GM18870 (cell line): ENCODE results near the gene ANKDD1A.

ENCODE experiments used
- ATAC-seq: cut with Tn5 transposase; IDR thresholded peaks from one replicate; pipeline ENCODE4 v1.9.1; 2021; ENCODE audit warnings: moderate library complexity; ENCODE audit not compliant: unreplicated experiment

Gene ANKDD1A

DNA sequence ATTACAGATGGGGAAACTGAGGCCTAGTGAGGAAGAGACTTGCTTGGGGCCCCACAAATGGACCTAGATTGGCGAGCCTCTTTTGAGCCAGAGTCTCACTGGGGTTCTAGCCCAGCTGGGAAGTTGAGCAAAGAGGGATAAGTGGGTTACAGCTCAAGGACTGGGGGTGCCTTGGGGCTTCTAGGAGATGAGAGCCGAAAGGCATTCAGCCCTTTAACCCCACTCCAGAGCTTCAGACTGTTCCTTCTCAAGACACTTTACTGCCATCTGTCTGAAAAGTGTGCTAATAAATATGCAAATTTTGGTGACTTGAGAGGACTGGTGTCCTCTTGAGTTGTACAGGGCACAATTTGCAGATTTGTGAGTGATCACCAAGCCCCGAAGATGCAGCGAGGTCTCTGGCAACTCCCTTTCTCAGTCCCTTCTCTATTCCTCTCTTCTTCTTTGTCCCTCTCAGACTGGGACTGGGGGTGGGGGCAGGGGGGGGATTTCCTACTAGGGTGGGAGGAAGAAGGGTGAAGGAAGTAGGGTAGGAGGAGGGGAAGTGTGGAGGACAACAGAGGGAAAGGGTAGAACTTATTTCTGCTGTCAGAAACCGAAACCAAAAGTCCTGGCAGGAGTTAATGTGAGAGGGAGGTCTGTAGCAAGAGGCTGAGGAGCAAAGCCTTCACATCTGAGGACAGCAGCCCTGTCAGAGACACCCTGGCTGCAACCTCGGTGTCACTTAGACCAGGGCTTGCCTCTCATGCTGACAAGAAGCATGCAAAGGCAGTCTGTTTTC lies 16.2 kb upstream of the ANKDD1A start:
- ATAC-seq, result no peak

DNA sequence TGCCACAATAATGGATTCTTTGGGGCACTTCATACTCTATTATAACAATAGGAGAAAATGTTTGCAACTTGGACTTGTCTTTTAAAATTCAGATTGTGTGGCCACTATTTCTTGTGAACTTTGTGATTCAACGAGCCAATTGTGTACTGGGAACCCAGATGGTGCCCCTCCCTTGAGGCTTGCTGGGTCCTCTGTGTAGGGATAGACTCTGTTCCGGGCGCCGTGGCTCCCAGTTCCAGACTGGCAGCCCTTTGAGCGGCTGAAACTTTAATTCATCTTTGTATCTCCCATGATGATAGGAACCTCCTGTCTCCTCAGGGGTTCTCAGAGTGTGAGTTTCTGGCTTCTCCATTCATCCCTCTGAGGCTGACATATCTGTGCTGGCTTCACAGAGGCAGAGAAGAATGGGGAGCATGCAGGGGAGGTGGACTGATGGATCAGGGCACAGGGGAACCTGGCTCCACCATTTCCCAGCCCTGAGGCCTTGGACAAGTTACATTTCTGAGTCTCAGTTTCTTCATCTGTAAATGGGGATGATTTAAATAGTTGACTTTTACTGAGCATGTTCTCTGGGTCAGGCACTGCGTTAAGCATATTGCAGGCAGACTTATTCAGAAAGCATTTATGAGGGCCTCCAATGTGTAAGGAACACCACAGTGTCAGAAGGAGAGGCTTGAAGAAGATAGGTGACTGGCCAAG lies 15.2 kb upstream of the ANKDD1A start:
- no peak for ATAC-seq

DNA sequence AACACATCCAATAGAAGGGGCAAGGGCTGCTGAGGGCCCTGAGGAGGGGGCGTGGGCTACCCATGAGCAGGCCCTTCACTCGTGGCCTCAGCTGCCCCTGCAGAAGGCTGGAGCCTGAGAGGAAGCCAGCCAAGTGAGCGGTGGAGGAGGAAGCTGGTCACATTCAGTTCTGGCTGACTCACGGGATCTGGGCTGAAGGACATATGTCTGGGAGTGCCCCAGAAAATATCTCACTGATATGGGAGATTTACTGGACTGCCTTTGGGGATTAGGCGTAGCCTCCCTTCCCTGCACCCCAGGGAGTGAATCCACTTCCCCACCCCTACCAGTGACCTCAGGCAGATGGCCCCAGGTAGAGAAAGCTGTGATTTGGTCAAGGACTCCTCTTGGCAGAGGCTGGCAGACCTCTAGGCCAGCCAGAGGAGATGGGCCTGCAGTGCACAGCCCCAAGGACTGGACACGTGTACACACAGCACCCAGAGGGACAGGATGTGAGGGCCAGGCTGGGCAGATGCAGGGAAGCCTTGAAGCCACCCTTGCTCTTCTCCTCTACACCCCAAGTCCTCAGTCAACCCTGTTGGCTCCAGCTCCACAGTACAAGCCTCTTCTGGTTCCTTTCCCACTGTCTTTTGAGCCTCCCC lies 14.2 kb upstream of the ANKDD1A start:
- no peak for ATAC-seq

DNA sequence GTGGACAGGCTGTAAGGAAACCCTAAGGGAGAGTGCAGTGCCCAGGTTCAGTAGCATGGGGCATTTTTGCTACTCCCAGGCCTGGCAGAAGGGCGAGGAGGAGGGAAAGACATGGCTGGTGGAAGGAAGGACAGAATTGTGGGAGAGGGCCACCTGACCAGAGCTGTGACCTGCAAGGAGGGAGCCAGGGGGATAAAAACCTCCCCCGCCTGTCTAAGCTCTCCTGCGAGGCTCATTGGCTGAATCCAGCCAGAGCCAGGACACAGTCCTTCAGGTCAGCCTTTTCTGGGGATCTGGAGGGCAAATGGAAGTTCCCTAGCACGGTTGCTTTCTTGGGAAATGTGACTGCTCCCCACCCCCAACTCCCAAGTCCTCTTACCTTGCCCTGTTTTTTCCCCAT lies 13.3 kb upstream of the ANKDD1A start:
- no peak for ATAC-seq

DNA sequence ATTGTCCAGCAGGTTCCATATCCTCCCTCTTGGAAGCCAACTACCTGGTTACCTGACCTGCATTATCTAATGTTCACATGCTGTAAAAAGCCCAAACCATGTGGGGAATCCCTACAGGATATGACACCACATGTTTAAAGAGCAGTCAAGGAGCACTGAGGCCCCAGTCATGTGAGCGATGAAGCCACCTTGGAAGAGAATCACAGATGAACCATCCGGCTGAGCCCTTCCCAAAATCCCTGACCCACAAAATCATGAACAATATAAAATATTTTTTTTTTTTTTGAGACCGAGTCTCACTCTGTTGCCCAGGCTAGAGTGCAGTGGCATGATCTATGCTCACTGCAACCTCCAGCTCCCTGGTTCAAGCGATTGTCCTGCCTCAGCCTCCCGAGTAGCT lies 10.6 kb upstream of the ANKDD1A start:
- no peak for ATAC-seq

DNA sequence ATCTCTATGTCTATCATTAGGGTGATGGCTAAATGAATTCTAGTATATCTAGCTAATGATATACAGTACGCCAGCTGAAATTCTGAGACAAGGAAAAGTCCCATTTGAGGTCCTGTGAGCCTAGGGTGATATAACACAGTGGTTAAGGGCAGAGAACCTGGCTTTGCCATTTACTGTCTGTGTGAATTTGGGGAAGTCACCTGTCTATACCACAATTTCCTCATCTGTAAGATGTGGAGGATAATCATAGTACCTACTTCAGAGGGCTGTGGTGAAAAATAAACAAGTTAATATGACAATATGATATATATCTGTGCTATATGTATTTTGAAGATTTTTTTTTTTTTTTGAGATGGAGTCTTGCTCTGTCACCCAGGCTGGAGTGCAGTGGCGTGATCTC lies 9.8 kb upstream of the ANKDD1A start:
- no peak for ATAC-seq

DNA sequence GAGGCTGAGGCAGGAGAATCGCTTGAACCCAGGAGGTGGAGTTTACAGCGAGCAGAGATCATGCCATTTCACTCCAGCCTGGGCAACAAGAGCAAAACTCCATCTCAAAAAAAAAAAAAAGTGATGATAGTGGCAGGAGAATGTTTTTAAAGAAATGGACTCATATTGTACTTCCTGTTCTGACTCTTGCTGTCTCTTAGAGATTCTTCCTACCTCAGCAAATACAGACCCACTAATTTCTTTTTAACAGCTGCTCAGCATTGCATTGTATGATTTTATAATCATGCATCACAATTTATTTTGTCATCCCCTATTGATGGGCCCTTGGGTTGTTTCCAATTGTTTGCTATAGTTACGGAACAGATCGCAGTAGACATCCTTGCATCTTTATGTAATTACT lies 8.8 kb upstream of the ANKDD1A start:
- ATAC-seq, result no peak

DNA sequence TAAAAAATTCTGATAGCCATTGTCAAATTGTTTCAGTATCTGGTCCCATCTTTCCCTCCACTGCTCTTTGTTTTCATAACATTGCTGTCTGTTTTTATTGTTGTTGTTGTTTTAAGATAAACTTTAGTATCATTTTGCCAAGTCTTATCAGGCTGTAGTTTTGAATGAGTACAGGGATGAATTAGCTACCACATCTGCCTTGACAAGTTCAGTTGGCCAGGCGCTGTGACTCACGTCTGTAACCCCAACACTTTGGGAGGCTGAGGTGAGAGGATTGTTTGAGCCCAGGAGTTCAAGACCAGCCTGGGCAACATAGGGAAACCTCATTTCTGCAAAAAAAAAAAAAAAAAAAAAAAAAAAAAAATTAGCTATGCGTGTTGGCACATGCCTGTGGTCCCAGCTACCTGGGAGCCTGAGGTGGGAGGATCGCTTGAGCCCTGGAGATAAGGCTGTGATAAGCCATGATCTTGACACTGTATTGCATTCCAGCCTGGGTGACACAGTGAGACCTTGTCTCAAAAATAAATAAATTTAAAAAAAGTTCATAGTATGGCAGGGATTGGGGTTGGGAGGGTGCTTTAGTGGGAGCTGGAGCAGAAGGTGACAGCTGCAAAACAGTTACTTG lies 8.3 kb upstream of the ANKDD1A start:
- ATAC-seq, result no peak

DNA sequence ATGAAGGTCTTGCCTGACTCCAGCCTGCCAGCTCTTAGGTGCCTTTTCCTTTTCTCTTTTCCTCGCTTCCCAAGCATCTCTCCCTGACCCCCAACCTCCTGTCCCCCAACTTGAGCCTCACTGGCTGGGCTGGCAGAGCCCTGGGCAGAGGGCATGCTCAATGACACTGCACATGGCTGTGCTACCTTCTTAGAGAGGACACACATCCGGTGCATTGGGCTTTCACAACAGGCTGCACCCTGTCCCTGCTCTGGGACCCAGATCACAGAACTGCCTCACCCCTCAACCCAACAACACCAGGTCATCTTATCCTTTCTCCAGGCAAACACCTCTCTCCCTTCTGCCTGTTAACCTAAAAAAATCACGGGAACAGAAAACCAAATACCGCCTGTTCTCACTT lies 7.5 kb upstream of the ANKDD1A start:
- no peak for ATAC-seq

DNA sequence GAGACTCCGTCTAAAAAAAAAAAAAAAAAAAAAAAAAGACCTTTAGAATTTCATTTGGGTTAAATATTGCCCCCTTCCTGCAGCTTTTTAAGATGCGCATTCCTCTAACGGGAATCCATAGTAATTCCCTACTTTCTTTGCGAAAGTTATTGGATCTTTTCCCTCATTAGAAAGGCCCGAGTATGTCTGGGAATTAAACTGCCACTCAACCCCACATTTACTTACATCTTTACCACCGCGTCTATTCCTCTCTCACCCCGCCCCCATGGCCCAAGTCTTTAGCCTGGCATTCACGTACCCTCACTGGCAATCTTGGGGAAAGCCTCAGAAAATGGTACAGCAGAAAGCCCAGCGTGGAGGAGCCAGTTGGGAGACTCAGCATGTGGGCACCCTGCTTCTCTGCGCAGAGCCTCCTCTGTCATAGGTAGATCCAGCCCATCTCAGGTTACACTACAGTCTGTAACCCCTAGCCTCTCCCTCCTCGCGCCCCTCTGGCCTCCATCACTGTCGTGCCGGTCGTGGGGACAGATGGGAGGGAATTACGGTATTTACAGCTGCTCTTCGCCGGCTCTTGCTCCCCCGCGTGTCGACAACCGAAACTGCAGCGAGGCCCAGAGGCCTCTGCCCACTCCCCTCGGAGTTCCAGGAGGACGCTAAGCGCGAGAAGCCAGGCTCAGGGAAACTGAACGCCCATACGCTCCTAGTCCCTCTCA lies 6.4 kb upstream of the ANKDD1A start:
- no peak for ATAC-seq

DNA sequence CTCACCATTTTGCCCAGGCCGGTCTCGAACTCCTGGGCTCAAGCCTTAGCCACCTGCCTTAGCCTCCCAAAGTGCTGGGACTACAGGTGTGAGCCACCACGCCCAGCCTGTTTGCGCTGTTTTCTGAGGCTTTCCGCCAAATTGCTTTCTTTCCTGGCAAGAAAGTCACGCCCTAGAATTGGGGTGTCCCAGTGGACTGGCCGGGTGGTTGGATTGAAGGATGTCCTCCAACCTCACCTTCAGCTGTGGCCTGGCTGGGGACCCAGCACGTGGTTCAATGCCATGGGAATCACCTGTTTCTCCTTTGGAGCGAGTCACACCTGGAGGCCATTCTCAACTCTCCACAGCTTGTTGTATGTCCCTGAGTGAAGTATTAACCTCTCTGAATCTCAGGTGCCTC lies 5.8 kb upstream of the ANKDD1A start:
- ATAC-seq, result no peak

DNA sequence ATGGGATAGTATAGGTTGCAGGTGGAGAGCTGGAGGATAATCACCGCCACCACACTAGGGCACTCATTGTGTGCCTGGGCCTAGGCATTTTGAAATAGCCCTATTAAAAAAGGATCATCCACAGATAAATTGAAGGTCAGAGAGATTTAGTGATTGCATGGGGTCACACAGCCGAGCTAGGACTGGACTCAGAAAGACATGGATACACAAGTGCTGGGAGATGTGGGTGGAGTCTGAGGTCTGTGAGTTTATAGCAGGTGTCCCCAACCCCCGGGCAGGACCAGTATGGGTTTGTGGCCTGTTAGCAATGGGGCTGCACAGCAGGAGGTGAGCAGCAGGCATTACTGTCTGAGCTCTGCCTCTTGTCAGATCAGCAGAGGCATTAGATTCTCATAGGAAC lies 5.3 kb upstream of the ANKDD1A start:
- ATAC-seq, result no peak

DNA sequence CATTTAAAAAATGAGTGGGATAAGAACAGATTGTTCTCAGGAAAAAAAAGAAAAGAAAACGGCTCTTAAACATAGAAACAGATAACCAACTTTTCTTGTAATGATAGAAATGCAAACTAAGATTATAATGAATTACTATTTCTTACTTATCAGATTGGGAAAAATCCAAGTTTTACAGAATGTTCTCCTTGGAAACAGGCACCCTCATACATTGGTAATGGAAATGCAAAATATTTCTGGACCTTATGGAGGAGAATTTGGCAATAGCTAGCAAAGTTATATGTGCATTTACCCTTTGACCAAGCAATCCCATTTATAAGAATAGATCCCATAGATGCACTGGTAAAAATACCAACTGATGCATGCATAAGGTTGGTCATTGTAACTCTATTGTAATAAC lies 3.7 kb upstream of the ANKDD1A start:
- ATAC-seq, result no peak

DNA sequence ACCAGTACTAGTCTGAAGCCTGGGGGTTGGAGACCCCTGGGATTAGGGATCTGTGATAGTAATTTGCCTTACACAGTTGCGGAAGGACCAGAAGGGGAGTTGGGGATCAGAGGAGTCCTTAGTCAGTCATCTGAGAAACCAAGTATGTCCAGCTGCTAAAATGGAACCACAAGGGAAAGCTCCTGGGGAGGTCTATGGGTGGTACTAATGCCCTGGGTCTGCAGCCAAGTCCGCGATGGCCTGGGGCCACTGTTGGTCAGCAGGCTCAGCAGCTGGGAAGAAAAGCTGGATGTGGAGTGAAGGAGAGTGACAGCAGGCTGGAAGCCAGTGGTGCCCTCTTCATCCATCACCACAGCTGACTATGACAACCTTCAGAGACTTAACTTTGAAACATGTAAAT lies 2.2 kb upstream of the ANKDD1A start:
- ATAC-seq, result no peak

DNA sequence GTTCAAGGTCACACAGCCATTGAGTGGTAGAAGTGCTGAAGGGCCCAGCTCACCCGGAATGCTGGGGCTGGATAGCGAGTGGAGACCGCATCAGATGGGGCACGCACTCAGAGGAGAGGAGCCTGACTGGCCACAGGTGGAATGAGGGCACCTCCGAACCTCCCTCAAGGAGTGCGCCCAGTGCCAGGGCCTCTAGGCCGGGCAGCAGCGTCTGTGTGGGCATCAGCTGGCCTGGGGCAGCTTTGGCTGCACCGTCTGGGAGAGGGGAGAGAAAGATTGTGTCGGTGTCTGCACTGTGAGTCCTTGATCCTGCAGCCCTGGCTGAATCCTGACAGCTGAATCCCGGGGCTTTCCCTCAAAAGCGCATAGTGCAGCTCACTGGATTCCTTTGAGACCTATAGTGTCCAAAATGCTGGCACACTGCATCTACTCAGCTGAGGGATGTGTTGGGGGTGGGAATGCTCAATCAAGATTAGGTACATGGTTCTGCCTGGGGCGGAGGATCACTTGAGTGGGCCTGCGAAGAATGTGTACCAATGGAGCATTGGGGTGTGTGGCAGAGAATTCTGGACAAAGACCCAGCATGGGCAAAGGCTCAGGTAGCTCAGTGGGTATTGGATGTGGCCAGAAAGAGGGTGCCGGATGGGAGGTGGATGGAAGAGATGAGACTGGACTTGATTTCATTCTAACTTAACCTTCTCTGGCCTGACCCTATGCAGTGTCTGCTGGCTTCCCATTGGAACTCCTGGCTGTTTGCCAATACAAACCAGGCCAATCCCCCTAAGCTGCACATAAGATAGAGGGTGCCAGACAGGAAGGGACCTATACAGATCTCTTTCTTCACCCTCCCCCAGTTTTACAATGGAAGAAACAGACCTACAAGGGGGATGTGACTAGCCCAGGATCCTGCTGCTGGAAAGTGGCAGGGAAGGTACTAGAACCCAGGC lies 950 bp downstream of the ANKDD1A start:
- no peak for ATAC-seq

DNA sequence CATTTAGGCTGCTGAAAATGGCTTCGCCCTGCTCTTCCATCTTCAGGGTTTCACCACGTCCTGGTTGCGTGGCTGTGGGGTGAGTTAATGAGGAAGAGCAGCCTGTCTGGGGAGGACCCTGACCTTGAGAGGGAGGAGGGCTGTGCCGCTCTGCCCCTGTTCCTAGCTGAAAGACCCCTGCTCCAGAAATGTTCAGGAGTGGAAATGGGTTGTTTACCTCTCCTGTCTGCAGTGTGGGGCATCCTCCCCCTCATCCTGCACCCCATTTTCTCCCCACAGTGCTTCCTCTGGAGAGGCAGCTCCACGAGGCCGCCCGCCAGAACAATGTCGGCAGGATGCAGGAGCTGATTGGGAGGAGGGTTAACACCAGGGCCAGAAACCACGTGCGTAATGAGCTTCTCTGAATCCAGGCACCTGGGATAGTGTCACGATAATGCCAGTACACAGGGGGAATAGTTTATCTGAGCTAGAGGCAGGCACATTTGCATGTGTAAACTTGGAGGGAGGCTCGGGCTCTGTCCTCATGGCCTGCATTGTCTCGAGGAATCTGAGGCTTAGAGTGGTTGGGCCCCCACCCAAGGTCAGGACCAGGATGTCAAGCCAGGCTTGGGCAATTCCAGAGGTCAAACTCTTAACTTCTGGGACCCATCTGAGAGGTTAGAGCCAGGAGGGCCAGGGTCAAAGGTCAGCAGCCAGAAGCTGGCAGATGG lies 4.0 kb downstream of the ANKDD1A start:
- no peak for ATAC-seq

DNA sequence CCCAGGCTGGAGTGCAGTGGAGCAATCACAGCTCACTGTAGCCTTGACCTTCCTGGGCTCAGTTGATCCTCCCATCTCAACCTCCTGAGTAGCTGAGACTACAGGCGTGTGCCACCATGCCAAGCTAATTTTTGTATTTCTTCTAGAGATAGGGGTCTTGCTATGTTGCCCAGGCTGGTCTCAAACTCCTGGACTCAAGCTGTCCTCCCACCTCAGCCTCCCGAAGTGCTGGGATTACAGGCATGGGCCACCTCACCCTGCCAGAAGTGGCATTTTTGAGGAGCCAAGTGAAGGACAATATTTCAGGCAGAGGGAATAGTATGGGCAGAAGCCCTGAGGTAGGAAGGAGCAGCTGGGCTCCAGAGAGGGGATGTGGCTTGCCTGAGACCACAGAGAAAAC lies 4.7 kb downstream of the ANKDD1A start:
- no peak for ATAC-seq

DNA sequence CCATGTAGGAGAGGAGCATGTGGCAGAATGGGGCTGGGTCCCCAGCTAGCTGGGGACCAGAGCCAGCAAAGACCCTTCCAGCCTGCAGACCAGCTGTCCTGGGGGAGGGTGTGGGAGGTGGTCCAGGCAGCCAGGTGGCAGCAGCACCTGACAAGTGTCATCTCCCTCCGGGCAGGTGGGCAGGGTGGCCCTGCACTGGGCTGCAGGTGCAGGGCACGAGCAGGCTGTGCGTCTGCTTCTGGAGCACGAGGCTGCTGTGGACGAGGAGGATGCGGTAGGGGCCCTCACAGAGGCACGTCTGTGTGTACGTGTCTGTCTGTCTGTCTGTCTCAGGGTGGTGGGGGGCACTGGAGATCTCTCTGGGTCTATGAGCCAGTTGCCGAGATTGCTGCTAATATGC lies 5.5 kb downstream of the ANKDD1A start:
- ATAC-seq, result no peak

DNA sequence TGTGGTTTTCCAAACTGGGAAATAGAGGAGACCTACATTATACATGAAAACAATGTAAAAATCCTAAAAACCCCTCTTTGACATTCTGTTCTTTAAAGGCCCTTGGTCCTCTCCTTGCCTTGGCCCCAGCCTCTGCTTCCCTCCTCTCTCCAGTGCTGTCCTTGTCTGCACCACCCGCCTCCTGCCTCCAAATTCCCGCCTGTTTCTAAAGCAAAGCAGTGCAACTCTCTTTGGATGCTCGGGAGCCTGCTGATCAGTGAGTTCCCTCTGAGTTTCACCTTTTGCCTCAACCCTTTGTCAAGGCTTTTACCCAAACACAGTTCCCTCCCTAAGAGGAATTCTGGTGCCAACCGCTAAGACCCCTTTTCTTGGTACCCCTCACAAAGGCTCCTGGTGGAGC lies 8.0 kb downstream of the ANKDD1A start:
- ATAC-seq, result no peak
